Fibroblast of upper back skin (primary cell): ENCODE results near the gene USP27X.

ENCODE experiments used
- DNase-seq: peaks from one replicate; pipeline ENCODE4 v3.0.0-alpha.2; 2013

USP27X gene

GRCh38 chrX:49892542-49892941 lies 13.3 kb downstream of the USP27X start:
- no peak for DNase-seq

GRCh38 chrX:49896951-49897350 lies 17.7 kb downstream of the USP27X start:
- no peak for DNase-seq

GRCh38 chrX:49901048-49901447 lies 21.8 kb downstream of the USP27X start:
- DNase-seq: no peak

- DNase-seq: no peak
Measured at GRCh38 chrX:49910344-49910743, 31.1 kb downstream of the USP27X start.

GRCh38 chrX:49912086-49912485 lies 32.8 kb downstream of the USP27X start:
- DNase-seq: no peak

GRCh38 chrX:49912861-49913260 lies 33.6 kb downstream of the USP27X start:
- DNase-seq: no peak

GRCh38 chrX:49915361-49916222 lies 36.3 kb downstream of the USP27X start:
- peak; percentile 57 for DNase-seq

GRCh38 chrX:49919617-49920016 lies 40.3 kb downstream of the USP27X start:
- DNase-seq: peak; percentile 64

- no peak for DNase-seq
Measured at GRCh38 chrX:49921109-49921508, 41.8 kb downstream of the USP27X start.

GRCh38 chrX:49922291-49923241 lies 43.3 kb downstream of the USP27X start, which contains the start of gene CLCN5:
TSS of gene CLCN5 (plus strand) at chrX:49922596. CDS start at chrX:49925299, 2,703 bp downstream.
- peak; percentile 95 for DNase-seq

- no peak for DNase-seq
Measured at GRCh38 chrX:49925176-49925575, 45.9 kb downstream of the USP27X start.

- peak; percentile 44 for DNase-seq
Measured at GRCh38 chrX:49930039-49930438, 50.8 kb downstream of the USP27X start.
